Fibroblast of skin of left biceps (primary cell): Measurements from ENCODE around the gene CEP350.
A peak's percentile ranks its signal among the peaks of the same experiment; 100 is the strongest.

Experiments
- DNase-seq, 2 experiments: peaks; one replicate each; pipeline ENCODE4 v3.0.0-alpha.2; 2013; ENCODE audit warnings: low read depth in 2 of 2

The CEP350 gene

DNA sequence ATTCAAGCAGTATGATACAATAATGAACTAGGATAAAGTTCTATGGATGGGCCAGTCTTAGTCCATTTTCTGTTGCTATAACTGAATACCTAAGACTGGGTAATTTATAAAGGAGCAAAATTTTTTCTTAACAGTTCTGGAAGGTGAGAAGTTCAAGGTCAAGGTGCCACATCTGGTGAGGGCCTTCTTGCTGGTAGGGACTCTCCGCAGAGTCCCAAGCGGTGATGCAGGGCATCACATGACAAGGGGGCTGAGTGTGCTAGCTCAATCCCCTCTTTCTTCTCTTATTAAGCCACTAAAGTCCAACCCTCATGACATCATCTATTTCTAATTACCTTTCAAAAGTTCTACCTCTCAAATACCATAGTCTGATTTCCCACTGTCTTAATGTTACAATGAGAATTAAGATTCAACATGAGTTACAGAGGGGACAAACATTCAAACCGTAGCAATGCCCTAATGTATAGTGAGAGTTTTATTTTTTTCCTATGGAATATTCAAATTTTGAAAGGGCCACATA lies 107.9 kb downstream of the CEP350 start:
- DNase-seq = no peak

DNA sequence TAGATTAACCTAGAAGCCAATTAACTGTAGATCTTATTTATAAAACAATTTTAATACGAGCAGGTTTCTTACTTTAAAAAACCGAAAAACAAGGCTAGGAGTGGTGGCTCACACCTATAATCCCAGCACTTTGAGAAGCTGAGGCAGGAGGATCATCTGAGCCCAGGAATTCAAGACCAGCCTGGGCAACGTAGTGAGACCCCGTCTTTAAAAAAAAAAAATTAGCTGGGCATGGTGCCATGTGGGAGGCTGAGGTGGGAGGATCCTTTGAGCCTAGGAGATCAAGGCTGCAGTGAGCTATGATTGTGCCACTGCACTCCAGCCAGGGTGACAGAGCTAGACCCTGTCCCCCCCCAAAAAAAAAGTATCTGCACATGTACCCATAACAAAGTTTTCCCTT lies 110.8 kb downstream of the CEP350 start:
- DNase-seq = no peak

DNA sequence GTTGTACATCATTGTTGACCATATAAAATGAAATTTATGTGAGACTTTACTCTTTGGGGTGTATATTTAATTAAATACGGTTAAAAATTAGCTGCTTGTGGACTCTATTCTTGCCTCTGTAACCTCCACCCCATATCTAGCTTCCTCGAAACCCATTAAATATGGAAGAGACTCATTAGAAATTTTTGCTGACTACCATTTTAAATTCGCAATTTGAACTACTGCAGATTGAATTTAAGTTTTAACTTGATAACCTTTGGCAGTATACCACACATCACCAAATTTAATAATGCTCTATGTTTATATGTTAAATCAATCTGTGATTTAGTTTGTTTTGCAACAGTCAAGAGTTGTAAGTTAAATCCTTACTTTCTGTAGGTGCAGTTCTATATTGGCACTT lies 111.5 kb downstream of the CEP350 start:
- DNase-seq = no peak

DNA sequence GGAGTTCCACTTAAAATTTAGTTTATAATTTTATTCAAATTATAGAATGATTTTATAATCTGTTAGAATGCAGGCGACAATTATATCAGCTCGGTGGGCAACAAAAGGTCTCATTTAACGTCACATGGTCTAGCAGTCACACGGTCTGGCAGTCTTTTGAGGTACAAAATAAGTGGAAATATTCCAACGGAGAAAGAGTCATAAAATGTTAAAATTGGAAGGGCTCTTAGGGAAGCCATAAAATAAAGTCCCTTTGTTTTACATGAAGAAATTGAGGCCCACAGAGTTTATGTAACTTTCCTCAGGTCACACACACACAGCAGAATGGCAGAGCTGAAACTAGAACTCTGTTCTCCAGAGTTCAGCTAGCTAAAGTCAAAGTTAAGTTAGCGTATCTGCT lies 115.7 kb downstream of the CEP350 start:
- no peak for DNase-seq

DNA sequence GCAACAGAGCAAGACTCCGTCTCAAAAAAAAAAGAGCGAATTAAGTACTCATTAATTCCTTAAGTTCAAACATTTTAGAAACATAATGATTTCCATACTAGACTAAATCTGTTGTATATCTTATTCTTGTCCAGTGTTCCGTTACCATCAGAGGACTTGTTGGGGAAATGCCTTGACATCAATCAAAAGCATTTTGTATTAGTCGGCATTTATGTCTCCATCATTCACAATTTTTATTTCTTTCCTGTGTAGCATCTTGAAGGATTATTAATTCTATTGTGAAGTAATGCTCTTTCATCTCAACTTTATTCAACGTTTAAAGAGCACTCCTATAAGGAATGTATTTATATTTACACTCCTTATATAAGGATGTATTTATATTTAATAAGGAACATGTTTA lies 117.1 kb downstream of the CEP350 start:
- DNase-seq = no peak

DNA sequence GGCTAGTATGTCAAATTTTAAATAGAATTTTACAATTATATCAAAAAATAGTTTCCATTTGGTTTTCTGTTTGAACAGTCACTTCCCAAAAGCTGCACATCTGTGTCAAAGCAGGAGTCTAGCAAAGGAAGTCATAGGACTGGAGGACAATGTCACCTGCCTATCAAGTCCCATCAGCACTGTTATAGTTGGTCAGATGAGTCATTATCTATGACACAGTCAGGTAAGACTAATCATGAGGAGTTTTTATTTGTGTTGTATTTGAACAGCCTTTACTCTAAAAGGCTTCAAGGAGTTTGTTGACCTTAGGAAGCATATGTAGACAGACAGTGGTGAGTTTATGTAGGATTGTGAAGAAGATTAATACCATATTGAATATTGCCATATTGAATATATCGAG lies 125.8 kb downstream of the CEP350 start:
- DNase-seq = no peak

DNA sequence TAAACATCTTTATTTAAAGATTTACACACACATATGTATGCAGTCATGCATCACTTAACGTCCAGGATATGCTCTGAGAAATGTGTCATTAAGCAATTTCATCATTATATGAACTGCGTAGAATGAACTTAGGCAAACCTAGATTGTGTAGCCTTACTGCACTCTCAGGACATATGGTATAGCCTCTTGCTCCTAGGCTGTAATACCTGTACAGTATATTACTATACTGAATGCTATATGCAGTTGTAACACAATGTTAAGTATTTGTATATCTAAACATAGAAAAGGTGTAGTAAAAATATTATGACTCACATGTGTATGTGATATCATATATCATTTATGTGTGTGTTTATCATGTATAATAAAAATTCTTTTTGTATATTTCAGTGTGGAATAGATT lies 126.9 kb downstream of the CEP350 start:
- no peak for DNase-seq

DNA sequence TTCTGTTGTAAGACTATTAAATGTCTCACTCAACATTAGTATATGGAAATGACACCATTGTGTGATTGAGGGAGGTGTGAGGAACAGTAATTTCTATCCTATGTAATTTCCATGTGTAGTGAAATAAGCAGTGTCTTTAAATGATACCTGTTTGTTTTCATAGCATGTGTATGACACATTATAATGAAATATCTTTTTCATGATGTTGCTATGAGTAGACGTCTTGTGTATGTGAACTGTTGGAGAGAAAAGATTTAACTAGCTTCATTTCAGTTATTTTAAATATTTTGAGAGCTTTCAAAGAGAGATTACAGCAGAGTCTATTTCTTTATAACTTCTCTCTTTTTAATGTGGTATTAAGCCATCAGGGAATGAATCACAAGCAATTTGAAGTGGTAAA lies 128.6 kb downstream of the CEP350 start:
- DNase-seq = no peak

DNA sequence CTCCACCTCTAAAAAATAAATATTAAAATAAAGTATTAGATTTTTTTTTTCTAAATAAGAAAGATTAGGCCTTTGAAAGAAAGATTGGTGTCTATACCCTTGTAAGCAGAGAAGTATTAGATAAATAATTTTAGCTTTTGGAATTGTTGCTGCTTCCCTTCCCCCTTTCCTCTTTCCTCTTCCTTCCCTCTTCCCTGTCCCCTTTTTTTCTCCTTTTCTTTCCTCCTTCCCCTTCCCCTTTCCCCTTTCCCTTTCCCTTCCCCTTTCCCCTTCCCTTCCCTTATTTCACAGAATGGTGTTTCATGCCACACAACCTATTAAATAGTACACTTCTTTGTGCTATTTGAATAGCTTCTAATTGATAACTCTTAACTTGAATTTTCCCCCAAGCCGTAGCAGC lies 130.3 kb downstream of the CEP350 start:
- DNase-seq = no peak

DNA sequence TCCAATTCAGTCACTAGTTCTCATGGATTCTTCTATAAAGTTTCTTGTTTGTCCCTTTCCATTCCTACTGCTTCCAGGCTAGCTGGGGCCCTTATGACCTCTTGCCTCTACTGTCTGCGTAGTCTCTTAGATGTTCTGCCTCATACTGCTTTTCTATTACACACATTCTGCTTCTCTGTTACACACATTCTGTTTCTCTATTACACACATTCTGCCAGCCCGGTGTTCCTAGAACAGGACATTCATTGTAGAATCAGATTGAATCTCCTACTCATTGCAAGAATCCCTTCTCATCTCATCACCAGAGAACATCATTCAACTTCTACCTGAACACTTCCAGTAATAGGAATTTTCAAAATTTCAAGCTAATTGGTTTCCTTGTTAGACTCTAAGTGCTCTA lies 130.7 kb downstream of the CEP350 start:
- no peak for DNase-seq

DNA sequence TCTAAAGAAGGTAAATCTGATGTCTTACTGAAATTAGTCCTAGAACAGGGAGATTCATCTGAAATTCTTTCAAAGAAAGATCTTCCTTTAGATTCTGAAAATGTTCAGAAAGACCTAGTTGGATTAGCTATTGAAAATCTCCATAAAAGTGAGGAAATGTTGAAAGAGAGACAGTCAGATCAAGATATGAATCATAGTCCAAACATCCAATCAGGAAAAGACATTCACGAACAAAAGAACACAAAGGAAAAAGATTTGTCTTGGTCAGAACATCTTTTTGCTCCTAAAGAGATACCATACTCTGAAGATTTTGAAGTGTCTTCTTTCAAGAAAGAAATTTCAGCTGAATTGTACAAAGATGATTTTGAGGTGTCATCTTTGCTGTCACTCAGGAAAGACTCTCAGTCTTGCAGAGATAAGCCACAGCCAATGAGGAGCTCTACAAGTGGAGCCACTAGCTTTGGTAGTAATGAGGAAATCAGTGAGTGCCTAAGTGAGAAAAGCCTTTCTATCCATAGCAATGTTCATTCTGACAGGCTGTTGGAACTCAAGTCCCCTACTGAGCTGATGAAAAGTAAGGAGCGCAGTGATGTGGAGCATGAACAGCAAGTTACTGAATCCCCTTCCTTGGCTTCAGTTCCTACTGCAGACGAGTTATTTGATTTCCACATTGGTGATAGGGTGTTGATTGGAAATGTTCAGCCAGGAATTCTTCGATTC lies 138.5 kb downstream of the CEP350 start:
- DNase-seq = no peak

DNA sequence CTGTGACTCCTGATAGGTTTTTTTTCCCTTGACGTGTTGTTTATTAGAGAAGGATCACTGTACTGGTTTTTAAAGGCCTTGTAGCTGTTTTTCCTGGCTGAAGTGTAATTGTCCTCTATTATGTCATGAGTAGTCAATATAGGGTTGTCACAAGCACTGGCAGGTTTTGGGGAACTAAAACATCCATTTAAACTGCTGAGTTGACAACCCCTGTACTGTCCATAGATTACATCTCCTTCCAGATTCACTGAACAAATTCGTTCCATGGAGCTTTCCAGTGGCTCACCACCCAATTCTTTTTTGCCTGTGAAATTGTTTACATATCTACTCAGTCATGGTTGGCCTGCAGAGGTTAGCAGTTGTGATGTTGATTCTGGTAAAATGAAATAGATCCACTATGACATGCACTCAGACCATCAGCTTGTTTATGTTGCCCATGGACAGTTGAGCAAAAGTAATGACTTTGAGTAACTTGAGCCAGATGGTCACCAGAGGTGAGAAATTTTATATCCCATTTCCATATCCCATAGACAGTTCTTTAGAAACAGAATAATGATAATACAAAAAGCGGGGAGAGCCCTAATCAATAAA lies 140.2 kb downstream of the CEP350 start:
- DNase-seq = no peak

DNA sequence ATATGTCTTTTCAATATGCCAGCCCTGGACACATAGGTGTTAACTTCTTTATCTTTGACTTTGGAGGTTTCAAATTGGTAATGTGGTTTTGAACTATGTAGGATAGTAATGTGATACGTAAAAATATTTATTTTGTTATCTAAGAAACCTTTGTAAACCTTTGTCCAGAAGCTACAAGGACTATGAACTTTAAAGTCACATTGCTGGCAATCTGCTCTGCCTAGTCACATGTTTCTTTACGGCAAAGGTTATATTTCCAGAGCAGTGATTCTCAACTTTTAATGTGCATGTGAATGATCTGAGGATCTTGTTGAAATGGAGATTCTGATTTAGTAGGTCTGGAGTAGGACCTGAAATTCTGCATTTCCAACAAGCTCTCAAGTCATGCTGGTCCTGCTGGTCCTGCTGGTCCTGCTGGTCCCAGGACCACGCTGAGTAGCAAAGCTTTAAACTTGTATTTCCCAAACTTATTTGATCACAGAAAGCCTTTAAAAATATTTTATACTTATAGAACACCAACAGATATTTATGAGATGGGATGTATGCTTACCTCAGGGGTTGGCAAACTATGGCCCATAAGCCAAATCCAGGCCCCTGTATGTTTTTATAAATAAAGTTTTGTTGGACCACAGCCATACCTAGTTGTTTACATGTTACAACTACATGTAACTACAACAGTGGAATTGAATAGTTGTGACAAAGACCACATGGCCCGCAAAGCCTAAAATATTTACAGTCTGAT lies 142.1 kb downstream of the CEP350 start:
- no peak for DNase-seq

DNA sequence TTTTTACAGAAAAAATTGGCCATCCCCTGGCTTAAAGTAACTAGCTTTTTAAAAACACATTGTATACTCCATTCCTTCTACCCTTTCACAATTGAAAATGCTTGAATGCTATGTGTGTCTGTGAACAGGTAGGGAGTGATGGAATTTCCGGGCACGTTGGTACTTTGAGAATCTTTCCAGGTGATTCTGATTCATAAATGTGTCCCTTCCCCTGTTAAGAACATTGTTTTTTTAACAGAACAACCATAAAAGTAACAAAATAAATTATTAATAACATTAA lies 142.7 kb downstream of the CEP350 start:
- no peak for DNase-seq

DNA sequence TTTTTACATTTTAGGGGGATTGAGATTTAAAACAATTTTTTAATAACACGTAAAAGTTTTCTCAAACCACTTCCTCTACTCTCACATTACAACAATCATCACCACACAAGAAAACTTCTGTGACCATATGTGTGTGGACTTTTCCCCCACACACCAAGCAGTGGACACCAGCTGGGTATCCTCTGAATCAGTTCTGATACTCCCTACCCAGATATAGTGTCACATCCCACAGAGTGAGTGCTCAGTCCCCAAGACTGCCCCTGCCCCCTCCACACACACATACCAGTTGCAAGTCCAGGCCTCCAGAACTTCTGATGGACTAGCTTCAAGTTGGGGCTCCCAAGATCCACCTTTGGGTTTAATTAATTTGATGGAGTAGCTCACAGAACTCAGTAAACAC lies 146.8 kb downstream of the CEP350 start:
- DNase-seq = no peak

DNA sequence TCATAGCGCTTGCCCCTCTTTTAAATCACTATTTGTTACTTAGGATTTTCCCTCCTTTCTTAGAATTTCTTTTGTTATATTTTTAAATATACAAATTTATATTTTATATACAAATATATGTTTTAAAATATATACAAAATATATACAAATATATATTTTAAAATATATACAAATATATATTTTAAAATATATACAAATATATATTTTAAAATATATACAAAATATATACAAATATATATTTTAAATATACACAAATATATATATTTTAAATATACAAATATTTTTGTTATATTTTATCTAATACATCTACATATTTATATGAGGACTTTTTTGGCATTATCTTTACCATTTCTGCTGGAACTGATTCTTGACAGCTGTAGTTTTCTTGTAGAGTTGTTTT lies 149.2 kb downstream of the CEP350 start:
- no peak for DNase-seq

DNA sequence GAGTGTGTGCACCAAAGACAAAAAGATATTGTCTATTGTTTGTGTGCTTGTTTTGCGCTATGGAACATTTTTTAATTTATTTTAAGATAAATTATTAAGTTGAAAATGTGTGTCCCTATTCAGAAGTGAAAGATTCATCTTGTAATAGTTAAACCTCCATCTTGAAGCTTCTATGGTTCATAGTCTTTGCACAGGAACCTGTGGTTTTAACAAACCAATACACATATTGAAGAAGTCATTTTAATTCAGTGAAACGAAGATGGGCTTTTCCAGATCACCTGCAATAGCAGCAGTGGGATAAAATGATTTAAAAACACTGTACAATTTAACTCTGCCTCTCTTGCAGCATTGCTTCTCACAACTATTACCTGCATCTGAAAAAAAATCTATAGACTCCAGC lies 157.5 kb downstream of the CEP350 start:
- no peak for DNase-seq

DNA sequence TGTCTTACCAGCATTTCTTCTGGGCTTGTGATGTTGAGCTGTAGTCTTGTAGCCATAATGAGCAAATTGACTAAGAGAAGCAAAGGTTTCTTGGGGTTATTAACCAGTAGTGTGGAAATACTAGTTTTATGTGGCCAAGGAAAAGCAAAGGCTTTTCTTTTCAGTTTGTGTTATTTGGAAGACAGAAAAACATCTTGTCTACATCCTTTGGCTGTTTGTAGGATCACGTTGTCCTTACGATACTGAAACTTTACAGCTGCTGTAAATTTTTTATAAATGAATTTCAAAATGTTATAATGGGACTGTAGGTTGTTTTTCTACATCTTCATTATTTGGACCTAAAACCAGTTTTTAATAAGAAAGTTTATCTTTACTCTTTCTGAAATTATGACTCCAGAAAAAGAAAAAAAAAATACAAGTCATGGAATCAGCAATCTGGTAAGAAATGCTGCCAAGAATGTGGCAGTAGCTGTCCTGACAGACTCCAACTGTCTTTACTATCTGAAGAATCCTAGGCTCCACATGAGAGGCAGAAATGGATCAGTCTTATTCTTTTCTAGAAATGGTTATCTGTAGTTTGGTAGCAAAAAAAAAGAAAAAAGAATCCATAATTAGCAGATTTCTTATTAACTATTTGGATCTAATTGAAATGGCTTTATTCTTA lies 158.5 kb downstream of the CEP350 start:
- DNase-seq = no peak

DNA sequence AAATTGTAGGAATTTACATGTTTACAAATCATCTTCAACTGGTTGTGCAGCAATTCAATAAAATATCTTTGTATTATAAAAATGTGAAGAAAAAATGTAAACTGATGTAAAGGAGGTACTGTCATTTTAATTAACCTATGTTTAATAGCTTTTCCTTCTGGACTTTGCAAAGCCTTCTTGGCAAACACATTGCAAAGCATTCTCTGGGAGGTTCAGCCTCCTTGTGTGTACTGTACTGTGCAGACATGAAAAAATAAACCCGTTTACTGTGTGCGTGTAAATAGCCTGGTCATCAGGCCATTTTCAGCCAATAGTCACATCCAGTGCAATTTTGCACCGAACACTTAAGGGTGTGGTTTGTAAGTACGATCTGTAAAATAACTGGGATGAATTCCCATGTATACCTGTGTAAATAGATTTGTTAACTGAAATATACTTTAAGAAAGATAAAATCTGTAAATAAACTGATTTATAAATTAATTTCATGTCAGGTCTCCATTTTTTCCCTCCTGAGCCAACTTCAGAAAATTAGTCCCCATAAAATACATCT lies 159.9 kb downstream of the CEP350 start:
- DNase-seq = no peak

DNA sequence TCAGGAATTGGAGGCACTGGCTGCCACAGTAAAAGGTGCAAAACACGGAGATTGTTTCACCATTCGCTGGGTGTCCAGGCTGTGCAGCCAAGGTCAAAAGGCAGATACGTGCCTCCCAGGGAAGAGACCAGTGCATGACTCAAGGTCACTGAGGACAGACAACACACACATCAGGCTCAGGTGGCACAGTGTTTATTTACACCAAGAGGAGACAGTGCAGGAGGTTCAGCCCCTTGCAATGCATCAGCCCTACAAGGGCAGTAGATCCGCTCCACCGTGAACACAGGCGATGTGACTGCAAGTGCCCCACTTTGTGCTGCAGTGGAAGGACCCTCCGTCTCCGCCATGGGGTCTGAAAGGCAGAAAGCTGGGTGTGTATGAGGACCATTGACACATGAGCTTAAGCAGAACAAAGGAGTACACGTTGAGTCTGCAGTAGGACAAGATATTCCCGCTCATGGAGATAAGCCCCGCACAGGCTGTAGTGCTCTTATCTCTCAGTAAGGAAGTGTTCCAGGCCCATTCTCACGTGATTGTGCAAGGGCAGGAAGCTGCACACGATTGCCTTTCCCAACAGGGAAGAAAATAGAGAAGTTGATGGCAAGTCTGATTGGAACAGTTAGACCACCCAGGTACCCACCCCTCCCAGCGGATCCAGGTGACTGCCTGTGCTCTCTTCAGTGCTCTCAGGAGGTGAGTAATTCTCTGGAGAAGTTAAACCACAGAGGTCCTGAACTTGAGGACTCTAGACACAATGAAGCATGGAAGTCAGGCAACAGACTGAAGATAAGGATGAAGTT lies 162.6 kb downstream of the CEP350 start:
- no peak for DNase-seq

DNA sequence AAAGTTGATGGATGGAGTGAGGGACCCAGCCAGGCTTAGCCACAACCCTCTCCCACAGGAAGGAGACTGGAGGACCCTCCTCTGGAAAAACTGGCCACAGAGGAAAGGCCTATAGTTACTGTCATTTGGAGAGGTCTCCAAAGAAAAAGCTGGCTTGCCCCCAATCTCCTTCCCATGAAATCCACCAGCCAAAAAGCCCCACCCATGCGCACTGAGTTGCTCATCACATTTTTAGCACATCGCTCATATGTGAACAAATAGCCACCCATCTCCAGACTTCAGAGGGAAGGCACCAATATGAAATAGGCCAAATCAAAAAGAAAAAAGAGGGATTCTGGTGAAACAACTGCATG lies 163.1 kb downstream of the CEP350 start:
- peak; percentile 42 to 49 for DNase-seq

DNA sequence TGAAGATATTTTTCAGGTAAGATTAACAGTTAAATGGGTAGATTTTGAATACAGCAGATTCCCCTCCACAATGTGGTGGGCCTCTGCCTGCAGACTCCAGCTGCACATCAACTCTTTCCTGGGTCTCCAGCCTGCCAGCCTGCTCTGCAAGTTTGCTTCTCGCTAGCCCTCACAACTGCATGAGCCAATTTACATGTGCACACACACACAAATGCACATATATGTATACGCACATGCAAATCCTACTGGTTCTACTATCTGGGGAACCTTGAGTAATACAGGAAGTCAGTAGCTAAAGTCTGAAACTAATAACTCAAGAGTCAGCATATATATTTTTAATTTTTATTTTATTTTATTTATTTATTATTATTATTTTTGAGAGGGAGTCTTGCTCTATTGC lies 165.2 kb downstream of the CEP350 start:
- no peak for DNase-seq
